H54 (cell line): Measurements from ENCODE around the gene BANF2.
"Not testable (repeated sequence)": the region's sequence is repeated elsewhere in the genome, so short reads cannot be mapped to it uniquely, and the experiment has no call there.

Source experiments
- DNase-seq: peaks from one replicate; pipeline ENCODE4 v3.0.0; 2011; ENCODE audit warnings: low spot score, mixed read lengths; ENCODE audit not compliant: insufficient read length
- FAIRE-seq: peaks from 3 replicates; lab custom pipeline; 2011; peaks lifted over from hg19 to GRCh38; lab: Jason Lieb, UNC
- POLR2A ChIP-seq: IDR thresholded peaks from 2 replicates; pipeline ENCODE4 v1.6.1; 2011; ENCODE audit warnings: low read depth, mild to moderate bottlenecking, low read length

BANF2 gene

DNA sequence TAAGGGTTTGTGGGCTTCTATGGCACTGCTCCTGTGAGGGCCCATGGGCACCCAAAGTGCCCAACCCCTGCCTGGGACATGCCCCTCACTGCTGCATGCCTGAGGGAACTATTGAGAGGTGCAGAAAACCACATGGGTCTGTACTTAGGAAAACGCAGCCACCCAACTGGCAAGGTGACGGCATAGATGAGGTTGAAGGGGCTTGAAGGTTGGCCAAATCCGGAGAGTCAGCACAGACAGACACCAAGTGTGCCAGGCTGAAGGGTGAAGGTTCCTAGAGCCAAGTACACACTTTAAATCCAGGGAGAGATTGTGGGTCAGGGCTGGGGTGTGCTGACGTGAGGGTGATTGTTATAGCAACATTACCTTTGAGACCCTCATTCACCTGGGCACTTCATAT is 6.2 kb downstream of the BANF2 start:
- FAIRE-seq (no peak), DNase-seq (no peak)
- no peak for TF ChIP-seq POLR2A

DNA sequence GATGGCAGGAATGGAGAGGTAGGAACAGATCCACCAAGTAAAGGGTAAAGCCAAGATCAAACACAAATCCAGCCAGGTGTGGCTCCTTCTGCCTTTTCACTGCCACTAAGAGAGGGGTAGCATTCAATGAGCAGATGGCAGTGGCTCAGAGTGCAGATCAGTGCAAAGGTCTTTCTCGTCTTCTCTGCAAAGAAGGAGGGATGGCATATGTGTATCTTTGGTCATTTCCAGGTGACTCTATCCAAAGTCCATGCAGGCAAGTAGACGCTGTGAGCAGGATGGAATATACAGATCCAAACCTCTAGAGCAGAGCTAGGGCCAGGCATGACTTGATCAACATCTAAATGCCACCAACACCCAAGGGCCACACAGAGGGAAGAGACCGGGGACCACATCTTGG is 6.9 kb downstream of the BANF2 start:
- no peak for TF ChIP-seq POLR2A
- DNase-seq (no peak), FAIRE-seq (no peak)

DNA sequence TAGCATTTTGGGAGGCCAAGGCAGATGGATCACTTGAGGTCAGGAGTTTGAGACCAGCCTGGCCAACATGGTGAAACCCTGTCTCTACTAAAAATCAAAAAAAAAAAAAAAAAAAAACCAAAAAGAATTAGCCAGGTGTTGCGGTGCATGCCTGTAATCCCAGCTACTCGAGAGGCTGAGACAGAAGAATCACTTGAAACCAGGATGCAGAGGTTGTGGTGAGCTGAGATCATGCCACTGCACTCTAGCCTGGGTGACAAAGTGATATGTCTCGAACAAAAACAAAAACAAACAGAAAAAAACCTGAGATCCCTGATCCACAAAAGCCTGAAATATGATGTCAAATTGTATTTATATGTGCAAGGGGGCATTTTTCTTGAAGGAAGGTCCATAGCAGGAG is 8.2 kb downstream of the BANF2 start:
- FAIRE-seq, DNase-seq: not testable (repeated sequence)

DNA sequence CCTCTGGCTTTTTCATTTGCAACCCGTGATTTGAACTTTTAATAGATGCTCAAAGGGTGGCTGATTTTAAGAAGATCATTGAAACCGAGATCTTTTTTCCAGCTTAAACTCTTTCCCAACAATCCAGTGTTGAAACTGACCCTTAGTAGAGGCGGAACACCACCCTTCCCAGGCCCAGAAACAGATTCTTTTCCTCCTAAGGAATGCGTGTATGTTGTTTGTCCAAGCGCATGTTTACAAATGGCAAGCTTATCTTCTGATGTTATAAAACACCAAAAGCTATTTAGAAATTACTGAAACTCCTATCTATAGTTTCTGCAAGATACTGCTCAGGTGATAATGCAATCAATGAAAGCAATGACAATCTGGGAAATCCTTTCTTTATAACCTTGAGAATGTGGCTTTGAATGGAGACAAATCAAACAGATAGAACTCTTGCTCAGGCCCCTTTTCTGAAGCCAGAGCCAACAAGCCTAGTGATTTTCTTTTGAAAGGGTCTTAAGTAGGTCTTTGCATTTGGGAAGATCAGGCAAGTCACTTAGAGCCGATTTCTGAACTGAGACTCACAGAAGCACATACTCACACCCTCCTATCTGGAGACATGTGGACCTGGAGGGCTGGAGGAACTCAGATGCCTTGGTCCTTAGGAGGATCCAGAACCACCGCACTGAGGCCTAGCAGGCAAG is 9.1 kb downstream of the BANF2 start:
- TF ChIP-seq POLR2A = no peak
- FAIRE-seq = no peak
- DNase-seq = no peak

DNA sequence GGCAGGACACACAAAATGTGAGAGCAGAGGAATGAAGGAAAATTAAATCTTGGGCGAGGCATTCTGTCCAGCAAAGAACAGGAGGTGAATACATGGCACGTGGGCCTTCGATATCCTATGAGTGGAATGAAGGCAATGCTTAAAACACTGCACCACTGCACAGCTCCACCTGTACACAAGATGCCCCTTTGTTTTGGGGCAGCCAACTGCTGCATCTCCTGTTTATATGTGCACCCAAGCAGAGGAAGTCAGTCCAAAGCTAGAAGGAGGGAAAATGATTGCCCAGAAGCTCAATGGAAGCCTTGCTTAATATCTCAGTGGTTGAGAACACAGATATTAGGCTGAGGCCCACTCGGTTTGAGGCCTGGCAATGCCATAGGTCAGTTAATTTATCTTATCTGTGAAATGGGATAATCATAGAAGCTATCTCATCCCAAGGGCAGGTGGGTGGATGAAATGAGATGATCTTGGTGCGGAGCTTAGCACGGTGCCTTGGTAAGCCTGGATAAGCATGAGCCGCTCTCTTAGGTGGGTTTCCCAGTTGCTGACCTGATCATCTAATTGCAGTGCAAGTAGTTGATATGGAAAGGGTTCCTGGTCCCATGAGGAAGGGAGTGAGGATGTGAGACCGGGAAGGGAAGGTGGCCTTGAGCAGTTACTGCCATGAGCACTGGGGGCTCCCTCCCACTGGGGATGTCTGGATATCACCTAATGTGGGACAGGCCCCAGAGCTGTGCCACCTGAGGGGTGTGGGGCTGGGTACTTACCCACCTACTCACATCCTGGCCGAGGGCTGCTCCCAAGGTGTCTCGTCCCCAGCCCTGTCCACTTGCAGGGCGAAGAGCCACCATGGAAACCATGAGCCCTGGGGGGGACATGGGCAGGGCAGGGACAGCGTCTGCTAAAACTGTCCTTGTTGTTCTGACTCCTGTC is 9.9 kb downstream of the BANF2 start:
- no peak for TF ChIP-seq POLR2A
- DNase-seq (no peak), FAIRE-seq (no peak)

DNA sequence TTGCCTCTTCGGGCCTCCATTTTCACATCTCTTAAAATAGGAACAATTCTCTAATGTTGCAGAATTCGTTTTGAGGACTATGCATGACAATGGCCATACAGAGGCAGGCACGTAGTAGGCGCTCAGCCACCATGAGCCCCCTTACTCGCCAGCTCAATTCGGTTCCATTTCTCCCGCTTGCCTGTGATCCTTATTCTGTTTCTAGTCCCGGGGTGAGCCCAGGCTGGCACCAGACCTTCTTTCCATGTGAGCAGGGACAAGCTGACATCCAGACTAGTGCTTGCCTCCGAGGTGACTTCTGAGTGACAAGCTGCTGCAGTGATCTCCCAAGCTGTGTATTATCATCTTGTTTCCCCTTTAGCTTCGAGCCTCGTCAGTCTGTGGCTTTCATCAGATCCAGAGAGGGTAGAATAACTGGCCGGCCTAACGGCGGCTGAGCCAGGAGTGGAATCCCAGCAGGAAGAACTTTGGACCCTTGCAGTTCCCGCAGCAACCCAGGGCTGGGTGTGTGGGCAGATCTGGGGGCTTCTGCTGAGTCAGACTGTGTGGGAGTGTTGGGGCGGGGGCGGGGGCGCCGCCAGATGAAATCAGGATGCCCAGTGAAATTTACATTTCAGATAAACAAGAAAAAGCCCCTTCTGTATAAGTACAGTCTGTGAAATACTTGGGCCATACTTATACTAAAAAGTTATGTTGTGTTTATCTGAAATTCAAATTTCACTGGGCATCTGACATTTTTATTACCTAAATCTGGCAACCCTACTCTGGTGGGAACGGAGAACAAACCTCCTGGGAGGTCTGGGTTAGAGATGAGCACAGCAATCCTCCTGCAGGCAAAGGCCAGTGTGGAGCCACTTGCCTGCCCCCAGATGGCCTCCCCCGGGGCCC is 10.9 kb downstream of the BANF2 start:
- FAIRE-seq (no peak), DNase-seq (no peak)
- TF ChIP-seq POLR2A = no peak

DNA sequence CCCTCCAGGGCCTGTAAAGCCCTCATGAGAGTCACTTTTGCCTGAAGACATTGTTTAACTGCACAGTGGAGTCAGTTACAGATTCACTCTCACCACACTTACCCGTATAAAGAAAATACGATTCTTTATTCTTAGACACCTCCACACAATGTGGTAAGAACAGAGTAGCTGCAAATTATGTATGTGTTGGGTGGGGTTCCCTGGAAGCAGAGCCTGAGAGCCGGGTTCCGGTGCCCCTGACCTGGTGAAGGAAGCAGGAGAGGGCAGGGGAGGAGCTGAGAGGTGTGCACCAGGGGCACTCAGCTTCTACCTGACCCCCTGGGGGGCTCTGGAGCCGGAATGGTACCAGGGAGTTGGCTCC is 11.5 kb downstream of the BANF2 start:
- no peak for FAIRE-seq
- DNase-seq = no peak
- TF ChIP-seq POLR2A = no peak

DNA sequence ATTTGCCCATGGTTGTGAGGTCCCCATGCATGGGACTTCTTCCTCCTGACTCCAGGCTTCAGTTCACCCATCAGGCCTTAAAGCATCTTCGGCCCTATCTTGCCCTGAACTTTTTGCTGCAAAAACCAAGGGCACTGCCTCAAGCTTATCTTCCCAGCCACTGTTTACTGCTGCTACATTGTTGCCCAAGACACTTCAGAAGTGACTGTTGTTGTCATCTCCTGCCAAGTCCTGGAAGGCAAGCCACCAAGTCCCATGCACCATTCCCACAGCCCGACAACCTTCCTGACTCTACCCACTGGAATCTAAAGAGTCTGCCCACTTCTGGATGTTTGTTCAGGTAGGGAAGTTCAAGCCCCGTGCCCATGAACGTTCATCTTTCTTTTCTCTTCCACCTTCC is 12.4 kb downstream of the BANF2 start:
- no peak for TF ChIP-seq POLR2A
- FAIRE-seq = no peak

DNA sequence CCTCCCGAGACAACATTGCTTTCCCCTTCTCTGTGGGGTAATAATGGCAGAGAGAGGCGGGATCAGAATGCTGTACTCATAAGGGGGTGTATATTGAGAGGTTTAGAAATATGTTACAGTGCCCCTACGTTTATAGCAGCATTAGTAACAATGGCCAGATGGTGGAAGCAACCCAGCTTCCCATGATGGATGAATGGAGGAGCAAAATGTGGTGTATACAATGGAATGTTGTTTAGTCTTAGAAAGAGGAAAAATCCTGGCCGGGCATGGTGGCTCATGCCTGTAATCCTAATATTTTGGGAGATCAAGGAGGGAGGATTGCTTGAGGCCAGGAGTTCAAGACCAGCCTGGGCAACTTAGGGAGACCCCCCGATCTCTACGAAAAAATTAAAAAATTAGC is 12.9 kb downstream of the BANF2 start:
- no peak for FAIRE-seq
- no peak for TF ChIP-seq POLR2A
- DNase-seq = no peak

More for the DNA sequence above, 12.4 kb downstream of the BANF2 start:
- DNase-seq = no peak

DNA sequence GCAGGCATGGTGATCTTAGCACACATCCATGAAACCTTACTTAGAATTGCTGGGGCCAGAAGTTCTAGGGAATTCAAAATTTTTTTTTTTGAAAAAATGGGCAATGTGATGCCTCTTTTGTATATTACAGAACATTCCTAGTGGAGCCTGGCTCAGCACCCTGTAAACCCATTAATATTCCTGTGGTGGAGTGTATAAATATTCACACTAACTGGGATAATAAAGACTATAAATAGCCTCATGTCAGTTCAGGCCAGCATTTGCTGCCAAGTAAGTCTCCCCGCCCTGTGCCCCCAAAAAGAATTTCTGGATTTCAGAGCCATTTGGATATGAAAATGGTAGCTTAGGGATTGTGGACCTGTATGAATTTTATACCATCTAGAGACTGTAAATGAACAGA is 14.8 kb downstream of the BANF2 start:
- TF ChIP-seq POLR2A = no peak
- DNase-seq (no peak), FAIRE-seq (no peak)

DNA sequence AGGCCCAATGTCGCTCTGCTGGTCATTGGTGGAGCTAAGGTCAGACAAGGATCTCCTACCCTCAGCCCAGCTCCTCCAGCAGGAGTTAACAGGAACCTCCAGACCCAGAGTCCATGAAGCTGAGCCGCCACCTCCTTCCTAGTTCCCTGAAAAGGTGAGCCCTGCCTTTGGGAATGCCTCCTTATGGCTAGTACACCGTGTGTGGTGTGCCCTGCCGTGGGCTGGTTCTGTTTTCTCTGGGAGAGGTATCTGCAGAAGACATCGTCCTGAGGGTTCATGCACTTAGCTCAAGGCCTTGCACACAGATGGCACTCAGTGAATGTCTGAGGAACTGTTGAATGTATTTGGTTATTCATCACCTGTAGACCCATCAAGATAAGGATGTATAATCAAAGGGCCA is 15.3 kb downstream of the BANF2 start:
- FAIRE-seq = no peak
- no peak for TF ChIP-seq POLR2A
- no peak for DNase-seq

DNA sequence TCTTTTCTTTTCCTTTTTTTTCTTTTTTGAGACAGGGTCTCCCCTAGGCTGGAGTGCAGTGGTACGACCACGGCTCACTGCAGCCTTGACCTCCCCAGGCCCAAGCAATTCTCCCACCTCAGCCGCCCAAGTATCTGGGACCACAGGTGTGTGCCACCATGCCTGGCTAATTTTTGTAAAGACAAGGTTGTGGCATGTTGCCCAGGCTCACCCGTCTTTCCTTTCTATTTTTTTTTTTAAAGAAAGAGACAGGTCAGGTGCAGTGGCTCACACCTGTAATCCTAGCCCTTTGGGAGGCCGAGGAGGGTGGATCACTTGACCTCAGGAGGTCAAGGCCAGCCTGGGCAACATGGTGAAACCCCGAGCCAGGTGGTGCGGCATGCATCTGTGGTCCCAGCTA is 16.6 kb downstream of the BANF2 start:
- DNase-seq (no peak), FAIRE-seq (no peak)
- TF ChIP-seq POLR2A = no peak

DNA sequence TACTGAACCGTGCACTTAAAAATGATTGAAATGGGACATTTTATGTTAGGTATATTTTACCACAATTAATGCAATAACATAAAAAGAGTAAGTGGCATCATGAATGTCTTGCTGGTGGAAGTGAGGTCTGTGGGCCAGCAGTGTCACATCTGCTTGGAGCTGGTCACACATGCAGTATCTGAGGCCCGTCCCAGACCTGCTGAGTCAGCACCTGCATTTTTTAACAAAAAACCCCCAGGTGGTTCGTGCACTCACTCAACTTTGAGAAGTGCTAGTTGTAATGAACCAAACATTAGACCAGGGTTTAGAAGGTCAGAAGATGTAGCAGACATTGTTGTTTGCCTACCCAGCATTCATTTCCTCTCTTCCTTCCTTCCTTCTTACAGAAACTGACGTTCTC is 21.0 kb downstream of the BANF2 start:
- FAIRE-seq (no peak), DNase-seq (no peak)
- no peak for TF ChIP-seq POLR2A
